LNCaP clone FGC (cell line): Measurements from ENCODE around the gene CDC42EP5.
"Not testable (repeated sequence)": the region's sequence is repeated elsewhere in the genome, so short reads cannot be mapped to it uniquely, and the experiment has no call there.

Experiments used
- DNase-seq: peaks from one replicate; pipeline ENCODE4 v3.0.0-alpha.2; 2011; ENCODE audit warnings: low read depth
- H3K4me3 ChIP-seq: 2 replicates; pipeline ENCODE4 v1.5.1; 2011; ENCODE audit warnings: mild to moderate bottlenecking, low read depth, low read length, control low read depth
- TF ChIP-seq, protein P1 (sequence below): IDR thresholded peaks from 2 replicates; pipeline ENCODE4 v1.5.1; 2012; ENCODE audit warnings: mild to moderate bottlenecking; ENCODE audit not compliant: control insufficient read depth, insufficient read depth; ENCODE audit errors: extremely low read depth

Gene CDC42EP5

DNA sequence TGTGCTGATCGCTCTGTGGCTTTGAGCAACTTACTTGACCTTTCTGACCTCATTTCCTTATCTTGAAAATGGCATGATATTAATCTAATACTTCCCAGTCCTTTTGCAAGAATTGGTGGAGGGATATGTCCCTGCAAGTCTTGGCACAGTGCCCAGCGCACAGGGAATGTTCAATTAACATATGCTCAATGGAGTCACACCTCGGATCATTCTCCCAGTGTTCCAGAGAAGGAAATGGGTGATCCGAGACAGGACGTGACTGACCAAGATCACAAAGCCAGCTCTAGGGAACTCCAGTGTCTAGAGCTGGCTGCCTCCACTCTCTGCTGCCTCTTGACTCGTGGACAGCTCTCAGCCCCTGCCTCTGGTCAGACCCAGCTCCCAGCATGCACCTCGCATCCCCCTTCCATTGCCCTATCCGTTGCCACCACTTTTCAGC, 3.6 kb downstream of the CDC42EP5 start:
- no peak for DNase-seq
- H3K4me3 ChIP-seq = no peak overlapping the region
- TF ChIP-seq, protein P1, sequence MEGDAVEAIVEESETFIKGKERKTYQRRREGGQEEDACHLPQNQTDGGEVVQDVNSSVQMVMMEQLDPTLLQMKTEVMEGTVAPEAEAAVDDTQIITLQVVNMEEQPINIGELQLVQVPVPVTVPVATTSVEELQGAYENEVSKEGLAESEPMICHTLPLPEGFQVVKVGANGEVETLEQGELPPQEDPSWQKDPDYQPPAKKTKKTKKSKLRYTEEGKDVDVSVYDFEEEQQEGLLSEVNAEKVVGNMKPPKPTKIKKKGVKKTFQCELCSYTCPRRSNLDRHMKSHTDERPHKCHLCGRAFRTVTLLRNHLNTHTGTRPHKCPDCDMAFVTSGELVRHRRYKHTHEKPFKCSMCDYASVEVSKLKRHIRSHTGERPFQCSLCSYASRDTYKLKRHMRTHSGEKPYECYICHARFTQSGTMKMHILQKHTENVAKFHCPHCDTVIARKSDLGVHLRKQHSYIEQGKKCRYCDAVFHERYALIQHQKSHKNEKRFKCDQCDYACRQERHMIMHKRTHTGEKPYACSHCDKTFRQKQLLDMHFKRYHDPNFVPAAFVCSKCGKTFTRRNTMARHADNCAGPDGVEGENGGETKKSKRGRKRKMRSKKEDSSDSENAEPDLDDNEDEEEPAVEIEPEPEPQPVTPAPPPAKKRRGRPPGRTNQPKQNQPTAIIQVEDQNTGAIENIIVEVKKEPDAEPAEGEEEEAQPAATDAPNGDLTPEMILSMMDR = no peak

DNA sequence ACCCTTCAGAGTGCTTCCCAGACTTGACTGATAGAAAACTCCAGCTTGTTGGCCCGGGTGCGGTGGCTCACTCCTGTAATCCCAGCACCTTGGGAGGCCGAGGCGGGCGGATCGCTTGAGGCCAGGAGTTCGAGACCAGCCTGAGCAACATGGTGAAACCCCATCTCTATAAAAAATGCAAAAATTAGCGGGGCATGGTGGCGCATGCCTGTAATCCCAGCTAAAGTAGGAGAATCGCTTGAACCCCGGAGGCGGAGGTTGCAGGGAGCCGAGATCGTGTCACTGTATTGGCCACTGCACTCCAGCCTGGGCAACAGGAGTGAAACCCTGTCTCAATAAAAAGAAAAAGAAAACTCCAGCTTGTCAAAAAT, 7.0 kb downstream of the CDC42EP5 start:
- H3K4me3 ChIP-seq, DNase-seq: not testable (repeated sequence)

DNA sequence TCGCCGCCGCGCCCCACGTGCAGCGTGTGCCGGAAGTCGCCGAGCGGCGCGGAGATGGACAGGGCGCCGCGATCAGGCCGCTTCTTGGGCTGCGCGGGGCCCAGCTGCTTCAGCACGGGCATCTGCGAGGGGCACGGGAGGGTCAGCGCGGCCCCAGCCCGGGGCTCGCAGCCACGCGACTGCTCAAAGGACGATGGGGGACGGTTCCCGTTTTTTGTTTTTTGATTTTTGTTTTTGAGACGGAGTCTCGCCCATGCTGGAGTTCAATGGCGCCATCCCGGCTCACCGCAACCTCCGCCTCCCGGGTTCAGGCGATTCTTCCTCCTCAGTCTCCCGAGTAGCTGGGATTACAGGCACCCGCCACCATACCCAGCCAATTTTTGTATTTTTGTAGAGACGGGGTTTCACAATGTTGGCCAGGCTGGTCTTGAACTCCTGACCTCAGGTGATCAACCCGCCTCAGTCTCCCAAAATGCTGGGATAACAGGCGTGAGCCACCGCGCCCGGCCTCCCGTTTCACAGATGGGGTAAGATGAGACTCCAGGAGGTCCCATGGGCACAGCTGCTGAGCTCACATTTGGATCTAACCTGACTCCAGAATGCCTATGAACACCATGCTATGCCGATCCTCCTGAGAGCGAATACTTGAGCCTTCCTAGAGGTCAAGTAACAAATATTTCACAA, 7.5 kb downstream of the CDC42EP5 start:
- TF ChIP-seq, protein P1 = no peak
- DNase-seq = no peak
- no peak overlapping the region for H3K4me3 ChIP-seq

DNA sequence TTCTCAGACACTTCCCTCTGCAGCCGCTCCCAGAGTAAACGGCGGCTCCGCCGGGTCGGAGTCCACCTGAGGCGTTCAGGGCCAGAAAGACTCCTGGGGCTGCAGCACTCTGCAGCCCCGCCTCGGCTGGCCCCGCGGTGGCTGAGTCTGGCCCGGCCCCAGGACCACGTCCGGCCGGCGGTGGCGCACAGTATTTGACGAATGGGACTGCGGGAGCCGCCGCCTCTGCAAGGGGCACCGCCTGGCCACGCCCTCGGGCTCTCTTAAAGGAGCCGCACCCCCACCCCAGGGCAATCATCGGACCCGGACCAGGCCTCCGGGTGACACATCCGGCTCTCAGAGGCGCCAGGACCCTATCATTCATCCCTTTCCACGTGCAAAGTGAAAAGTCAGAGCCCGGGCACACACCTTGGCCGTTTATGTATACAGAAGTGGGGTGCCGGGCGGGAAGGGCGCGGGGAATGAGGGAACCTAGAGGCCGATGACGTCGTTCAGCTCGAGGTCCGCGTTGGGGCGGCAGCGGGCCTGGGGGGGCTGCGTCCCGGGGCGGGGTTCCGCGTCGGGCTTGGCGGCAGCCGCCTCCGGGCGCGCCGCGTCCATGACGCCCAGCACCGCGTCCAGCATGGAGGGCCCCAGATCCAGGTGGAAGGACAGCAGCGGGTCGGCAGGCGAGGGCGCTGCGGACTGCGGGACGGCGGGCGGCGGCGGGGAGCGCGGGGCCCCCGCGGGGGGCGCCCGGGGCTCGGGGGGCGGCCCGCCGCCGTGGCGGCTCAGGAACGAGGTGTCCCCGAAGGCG, 8.3 kb downstream of the CDC42EP5 start:
- peak; percentile 64 for DNase-seq
- peak overlapping the region; percentile 58 for H3K4me3 ChIP-seq
- TF ChIP-seq, protein P1 = no peak

DNA sequence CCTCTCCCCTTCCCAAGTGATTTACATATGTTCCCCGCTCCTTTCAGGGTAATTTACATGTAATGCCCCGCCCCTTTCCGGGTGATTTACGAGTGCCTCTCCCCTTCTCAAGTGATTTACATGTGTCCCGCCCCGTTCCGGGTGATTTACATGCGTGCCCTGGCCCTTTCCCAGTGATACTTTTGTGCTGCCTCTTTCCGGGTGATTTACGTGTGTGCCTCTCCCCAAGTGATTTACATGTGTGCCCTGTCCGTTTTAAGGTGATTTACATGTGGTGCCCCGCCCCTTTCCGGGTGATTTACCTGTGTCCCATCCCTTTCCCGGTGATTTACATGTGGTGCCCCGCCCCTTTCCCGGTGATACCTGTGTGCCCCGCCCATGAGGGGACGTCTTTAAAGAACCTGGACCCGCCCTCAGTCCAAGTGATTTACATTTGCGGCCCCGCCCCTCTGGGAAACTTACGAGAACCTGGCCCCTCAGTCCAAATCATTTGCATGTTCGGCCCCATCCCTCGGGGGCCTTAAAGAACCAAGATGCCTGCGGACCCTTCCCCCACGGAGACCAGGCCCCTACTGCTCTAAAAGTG, 9.0 kb downstream of the CDC42EP5 start:
- TF ChIP-seq, protein P1 = no peak
- H3K4me3 ChIP-seq = peak overlapping the region; percentile 58
- DNase-seq = peak; percentile 100

DNA sequence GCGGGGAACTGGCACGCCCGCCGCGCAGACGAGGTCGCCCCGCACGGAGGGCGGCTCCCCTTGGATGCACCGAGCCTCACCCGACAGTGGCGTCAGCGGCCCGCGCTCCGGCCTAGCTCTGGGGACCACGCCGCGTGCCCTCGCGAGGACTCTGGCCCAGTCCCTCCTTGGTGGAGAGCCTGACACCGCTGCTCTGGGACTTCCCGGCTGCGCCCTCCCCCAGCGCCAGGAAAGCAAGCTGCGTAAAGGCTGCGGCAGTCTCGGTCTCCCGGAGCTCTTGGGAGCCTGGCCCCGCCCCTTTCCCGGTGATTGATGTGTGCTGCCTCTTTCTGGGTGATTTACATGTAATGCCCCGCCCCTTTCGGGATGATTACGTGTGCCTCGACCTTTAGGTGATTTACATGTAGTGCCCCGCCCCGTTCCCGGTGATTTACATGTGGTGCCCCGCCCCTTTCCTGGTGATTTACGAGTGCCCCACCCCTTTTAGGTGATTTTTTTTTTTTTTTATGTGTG, 9.5 kb downstream of the CDC42EP5 start, which contains the start of gene LENG9:
LENG9 (minus strand) TSS at position 248 of the 513 bp plus-strand sequence. CDS start 252 bp downstream, outside the sequence.
- H3K4me3 ChIP-seq = peak within 1 kb of the TSS; percentile 58
- TF ChIP-seq, protein P1 = no peak
- DNase-seq = peak; percentile 100
